T-helper 17 cell (primary cell): Measurements from ENCODE around the gene LTV1. TPM values are rescaled to one million over a fixed set of nuclear protein-coding genes. Genes with fewer than 3 reads are reported as not detected.
"Not testable (repeated sequence)": the region's sequence is repeated elsewhere in the genome, so short reads cannot be mapped to it uniquely, and the experiment has no call there.

ENCODE experiments used
- ATAC-seq: fragments of 150-1000 bp; cut with Tn5 transposase; 2 replicates; pipeline ENCODE4 v1.10.0; 2021; ENCODE audit warnings: mild to moderate bottlenecking, moderate library complexity
- DNase-seq, 3 donors: peaks; one replicate each; pipeline versions ENCODE4 v3.0.0 to v3.0.0-alpha.2; 2020 to 2021
- H3K9me3 ChIP-seq: one replicate; pipeline ENCODE4 v1.7.0; 2013; ENCODE audit warnings: low read length, mild to moderate bottlenecking; ENCODE audit not compliant: control insufficient read depth, poor library complexity, severe bottlenecking
- H3K27ac Mint-ChIP-seq: one replicate; pipeline ENCODE4 v1.8.0; 2022; ENCODE audit warnings: mild to moderate bottlenecking, moderate library complexity, mixed read lengths
- H3K27me3 Mint-ChIP-seq: one replicate; pipeline ENCODE4 v1.8.0; 2022; ENCODE audit warnings: mixed read lengths
- H3K36me3 Mint-ChIP-seq: one replicate; pipeline ENCODE4 v1.8.0; 2022; ENCODE audit warnings: low read depth, mixed read lengths
- H3K4me1 Mint-ChIP-seq: one replicate; pipeline ENCODE4 v1.8.0; 2022; ENCODE audit warnings: mild to moderate bottlenecking, mixed read lengths
- H3K4me3 Mint-ChIP-seq: one replicate; pipeline ENCODE4 v1.8.0; 2022; ENCODE audit warnings: mild to moderate bottlenecking, moderate library complexity, mixed read lengths
- total RNA-seq, 4 donors: library from RNA in 2 of 4; stranded (reverse) in 2 of 4; gene quantifications; one replicate each; pipeline ENCODE4 v1.2.3 and lab custom pipeline; 2022 to 2026

Gene LTV1
- total RNA-seq (10 to 100 TPM; 19.1 to 24.4 TPM), total RNA-seq (lab: John Stamatoyannopoulos, UW) (15.2 to 22.9 reads per million in 2 donors)

GRCh38 chr6:143842902-143843676, at the start of gene LTV1:
Gene LTV1 (plus strand): TSS chr6:143843338. CDS start chr6:143843478, 140 bp downstream.
- H3K27ac Mint-ChIP-seq: peak within 1 kb of the TSS; percentile 97
- peaks cover 2% of the 10 kb centered on the region for H3K36me3 Mint-ChIP-seq
- DNase-seq (peak; percentile 84 to 86 (median 85)), ATAC-seq (peak; percentile 99)
- peaks cover 18% of the 10 kb centered on the region for H3K4me1 Mint-ChIP-seq
- H3K4me3 Mint-ChIP-seq: peak within 1 kb of the TSS; percentile 91
- no peaks in the 10 kb centered on the region for H3K9me3 ChIP-seq
- no peaks in the 10 kb centered on the region for H3K27me3 Mint-ChIP-seq

GRCh38 chr6:143796551-143796950, 46.6 kb upstream of the LTV1 start:
- not testable (repeated sequence) for H3K27me3 Mint-ChIP-seq, DNase-seq, H3K27ac Mint-ChIP-seq, H3K4me3 Mint-ChIP-seq, ATAC-seq, H3K36me3 Mint-ChIP-seq, H3K9me3 ChIP-seq, H3K4me1 Mint-ChIP-seq

- H3K4me1 Mint-ChIP-seq, H3K9me3 ChIP-seq, ATAC-seq, H3K27ac Mint-ChIP-seq, H3K36me3 Mint-ChIP-seq, H3K4me3 Mint-ChIP-seq, DNase-seq, H3K27me3 Mint-ChIP-seq: not testable (repeated sequence)
Measured at GRCh38 chr6:143798487-143798886, 44.7 kb upstream of the LTV1 start.

GRCh38 chr6:143802833-143803565, 40.1 kb upstream of the LTV1 start:
- peaks cover 3% of the 10 kb centered on the region for H3K36me3 Mint-ChIP-seq
- no peak overlapping the region for H3K27ac Mint-ChIP-seq
- DNase-seq: no peak

GRCh38 chr6:143803769-143804568, 39.2 kb upstream of the LTV1 start:
- no peak for ATAC-seq
- Mint-ChIP-seq H3K27ac (no peak overlapping the region), H3K36me3 (peaks cover 2% of the 10 kb centered on the region), H3K4me3 (no peak overlapping the region), H3K4me1 (peaks cover 7% of the 10 kb centered on the region), H3K27me3 (no peaks in the 10 kb centered on the region)
- no peak for DNase-seq
- no peaks in the 10 kb centered on the region for H3K9me3 ChIP-seq

More at GRCh38 chr6:143802833-143803565, 40.1 kb upstream of the LTV1 start:
- no peak overlapping the region for H3K4me3 Mint-ChIP-seq
- H3K4me1 Mint-ChIP-seq: peaks cover 5% of the 10 kb centered on the region
- H3K9me3 ChIP-seq: no peaks in the 10 kb centered on the region
- ATAC-seq: no peak
- no peaks in the 10 kb centered on the region for H3K27me3 Mint-ChIP-seq

GRCh38 chr6:143804835-143805239, 38.3 kb upstream of the LTV1 start:
- no peak for ATAC-seq
- DNase-seq: no peak
- Mint-ChIP-seq H3K27me3 (no peaks in the 10 kb centered on the region), H3K27ac (peak overlapping the region; percentile 24), H3K4me1 (peaks cover 7% of the 10 kb centered on the region), H3K4me3 (no peak overlapping the region), H3K36me3 (peaks cover 2% of the 10 kb centered on the region)
- no peaks in the 10 kb centered on the region for H3K9me3 ChIP-seq

- H3K27ac Mint-ChIP-seq: no peak overlapping the region
- H3K4me1 Mint-ChIP-seq: peaks cover 7% of the 10 kb centered on the region
- H3K9me3 ChIP-seq: no peaks in the 10 kb centered on the region
- H3K27me3 Mint-ChIP-seq: no peaks in the 10 kb centered on the region
- no peaks in the 10 kb centered on the region for H3K36me3 Mint-ChIP-seq
- DNase-seq (no peak), ATAC-seq (no peak)
- H3K4me3 Mint-ChIP-seq: no peak overlapping the region
Measured at GRCh38 chr6:143806282-143807102, 36.6 kb upstream of the LTV1 start.

- H3K4me3 Mint-ChIP-seq: no peak overlapping the region
- H3K4me1 Mint-ChIP-seq: peaks cover 7% of the 10 kb centered on the region
- no peaks in the 10 kb centered on the region for H3K36me3 Mint-ChIP-seq
- no peak overlapping the region for H3K27ac Mint-ChIP-seq
- DNase-seq: no peak
- no peaks in the 10 kb centered on the region for H3K27me3 Mint-ChIP-seq
- no peaks in the 10 kb centered on the region for H3K9me3 ChIP-seq
- no peak for ATAC-seq
Measured at GRCh38 chr6:143807103-143807772, 35.9 kb upstream of the LTV1 start.

- no peak overlapping the region for H3K27ac Mint-ChIP-seq
- H3K27me3 Mint-ChIP-seq: no peaks in the 10 kb centered on the region
- no peak overlapping the region for H3K4me3 Mint-ChIP-seq
- H3K9me3 ChIP-seq: no peaks in the 10 kb centered on the region
- no peak for ATAC-seq
- H3K36me3 Mint-ChIP-seq: no peaks in the 10 kb centered on the region
- peaks cover 2% of the 10 kb centered on the region for H3K4me1 Mint-ChIP-seq
- DNase-seq: no peak
Measured at GRCh38 chr6:143810745-143811144, 32.4 kb upstream of the LTV1 start.

GRCh38 chr6:143811501-143812157, 31.5 kb upstream of the LTV1 start:
- ATAC-seq (no peak), DNase-seq (no peak)
- H3K36me3 Mint-ChIP-seq: no peaks in the 10 kb centered on the region
- H3K9me3 ChIP-seq: no peaks in the 10 kb centered on the region
- peaks cover 2% of the 10 kb centered on the region for H3K4me1 Mint-ChIP-seq
- no peaks in the 10 kb centered on the region for H3K27me3 Mint-ChIP-seq
- no peak overlapping the region for H3K4me3 Mint-ChIP-seq
- H3K27ac Mint-ChIP-seq: no peak overlapping the region

GRCh38 chr6:143817621-143818020, 25.5 kb upstream of the LTV1 start:
- Mint-ChIP-seq H3K4me3 (no peak overlapping the region), H3K36me3 (peaks cover 4% of the 10 kb centered on the region), H3K27ac (peak overlapping the region; percentile 59), H3K4me1 (peaks cover 5% of the 10 kb centered on the region), H3K27me3 (no peaks in the 10 kb centered on the region)
- DNase-seq (no peak), ATAC-seq (no peak)
- H3K9me3 ChIP-seq: no peaks in the 10 kb centered on the region

GRCh38 chr6:143821359-143821758, 21.8 kb upstream of the LTV1 start:
- H3K9me3 ChIP-seq: no peaks in the 10 kb centered on the region
- no peak for ATAC-seq
- Mint-ChIP-seq H3K4me3 (no peak overlapping the region), H3K27ac (peak overlapping the region; percentile 62), H3K4me1 (peaks cover 8% of the 10 kb centered on the region), H3K27me3 (no peaks in the 10 kb centered on the region), H3K36me3 (peaks cover 10% of the 10 kb centered on the region)
- no peak for DNase-seq
